Fibroblast of villous mesenchyme (primary cell): ENCODE measurements around the gene PDZD7. TPM values are rescaled to one million over a fixed set of nuclear protein-coding genes. Genes with fewer than 3 reads are reported as not detected.

Experiments used
- DNase-seq: peaks from one replicate; pipeline ENCODE4 v3.0.0-alpha.2; 2010; ENCODE audit warnings: low read depth
- H3K4me3 ChIP-seq: 2 replicates; pipeline ENCODE4 v1.5.1; 2011; ENCODE audit warnings: low read depth, mild to moderate bottlenecking, low read length
- CTCF ChIP-seq: IDR thresholded peaks from 2 replicates; pipeline ENCODE4 v1.5.1; 2012; ENCODE audit warnings: low read depth, mild to moderate bottlenecking, low read length; ENCODE audit not compliant: insufficient read depth
- total RNA-seq: library from RNA; depleted of rRNA; stranded (reverse); fragments of >200 nt; gene quantifications from 2 replicates; pipeline ENCODE4 v1.2.3, GENCODE V29; 2012

Gene PDZD7
- total RNA-seq, 1 donor = 1.7 TPM

- DNase-seq = peak; percentile 75
- peak overlapping the region; percentile 94 for H3K4me3 ChIP-seq
- no peak for TF ChIP-seq CTCF
Observed at GRCh38 chr10:101031796-101032636, 1.1 kb upstream of the PDZD7 start.

GRCh38 chr10:101030496-101031127 is 317 bp downstream of the PDZD7 start:
- no peak for DNase-seq
- H3K4me3 ChIP-seq = peak overlapping the region; percentile 94
- TF ChIP-seq CTCF = no peak

- no peak for TF ChIP-seq CTCF
Observed at GRCh38 chr10:101029520-101030295, 1.2 kb downstream of the PDZD7 start.

GRCh38 chr10:101028446-101029337 is 2.2 kb downstream of the PDZD7 start:
- H3K4me3 ChIP-seq = no peak overlapping the region
- TF ChIP-seq CTCF = no peak
- DNase-seq = no peak

More at GRCh38 chr10:101029520-101030295, 1.2 kb downstream of the PDZD7 start:
- no peak overlapping the region for H3K4me3 ChIP-seq
- DNase-seq = no peak

- no peak overlapping the region for H3K4me3 ChIP-seq
- TF ChIP-seq CTCF = no peak
- DNase-seq = no peak
Observed at GRCh38 chr10:101027106-101027720, 3.7 kb downstream of the PDZD7 start.
